ELR (cell line): ENCODE measurements around the gene PANX3.
A peak's percentile ranks its signal among the peaks of the same experiment; 100 is the strongest.

Source experiments
- DNase-seq: peaks from one replicate; pipeline ENCODE4 v3.0.0-alpha.2; 2015; ENCODE audit warnings: low read depth

Gene PANX3

GRCh38 chr11:124612567-124613246 is 1.5 kb downstream of the PANX3 start:
- DNase-seq: peak; percentile 11

GRCh38 chr11:124618863-124619262 is 7.6 kb downstream of the PANX3 start:
- DNase-seq: no peak

GRCh38 chr11:124622531-124623451 is 11.6 kb downstream of the PANX3 start, which contains the start of gene TBRG1:
TBRG1 (plus strand) TSS chr11:124622864; CDS start chr11:124623084, 220 bp downstream.
- peak; percentile 90 for DNase-seq

- peak; percentile 31 for DNase-seq
Observed at GRCh38 chr11:124623861-124624525, 12.8 kb downstream of the PANX3 start.

GRCh38 chr11:124625504-124626168 is 14.4 kb downstream of the PANX3 start:
- DNase-seq: no peak

- DNase-seq: no peak
Observed at GRCh38 chr11:124627546-124627945, 16.3 kb downstream of the PANX3 start.

- no peak for DNase-seq
Observed at GRCh38 chr11:124629961-124630360, 18.7 kb downstream of the PANX3 start.

- peak; percentile 46 for DNase-seq
Observed at GRCh38 chr11:124633355-124633754, 22.1 kb downstream of the PANX3 start.

GRCh38 chr11:124635932-124636331 is 24.7 kb downstream of the PANX3 start:
- DNase-seq: no peak

GRCh38 chr11:124638500-124638899 is 27.3 kb downstream of the PANX3 start:
- no peak for DNase-seq

GRCh38 chr11:124639186-124639585 is 28.0 kb downstream of the PANX3 start:
- DNase-seq: no peak

- no peak for DNase-seq
Observed at GRCh38 chr11:124640666-124641065, 29.4 kb downstream of the PANX3 start.

- no peak for DNase-seq
Observed at GRCh38 chr11:124642628-124643027, 31.4 kb downstream of the PANX3 start.

- no peak for DNase-seq
Observed at GRCh38 chr11:124643042-124643604, 31.9 kb downstream of the PANX3 start.

GRCh38 chr11:124643605-124644425 is 32.6 kb downstream of the PANX3 start:
- peak; percentile 70 for DNase-seq

GRCh38 chr11:124644426-124645280 is 33.4 kb downstream of the PANX3 start:
- peak; percentile 81 for DNase-seq

GRCh38 chr11:124646148-124646547 is 34.9 kb downstream of the PANX3 start:
- DNase-seq: no peak

- no peak for DNase-seq
Observed at GRCh38 chr11:124648610-124649009, 37.4 kb downstream of the PANX3 start.

GRCh38 chr11:124656774-124657630 is 45.8 kb downstream of the PANX3 start:
- DNase-seq: no peak
